Uterus (tissue), 2 donors: Measurements from ENCODE around the gene TSPAN5.

Source experiments
- CTCF ChIP-seq, 4 experiments: fragments of 200-600 bp in 2 of 4; fragments of 450-650 bp in 2 of 4; sonication (generic) in 2 of 4; IDR thresholded peaks; one replicate each; pipeline ENCODE4 v1.5.1; 2016 to 2019; ENCODE audit warnings: antibody characterized with exemption in 4 of 4, mild to moderate bottlenecking in 2 of 4, moderate library complexity in 1 of 4
- POLR2A ChIP-seq, 2 donors: fragments of 450-650 bp; IDR thresholded peaks; one replicate each; pipeline ENCODE4 v1.6.1; 2016; ENCODE audit warnings: antibody characterized with exemption in 2 of 2, mild to moderate bottlenecking in 1 of 2, moderate library complexity in 1 of 2

GRCh38 chr4:98577956-98578355 lies 80.5 kb downstream of the TSPAN5 start:
- TF ChIP-seq CTCF (IDR thresholded peaks at IDR 0.05) (no peak), POLR2A (IDR thresholded peaks at IDR 0.05) (no peak)
